Measurements from ENCODE around the gene SEMA3G. TPM values are rescaled to one million over a fixed set of nuclear protein-coding genes. Genes with fewer than 3 reads are reported as not detected.

SEMA3G gene
- total RNA-seq, 5 donors from 2014 or later (not counting 1 experiment from before 2014, with no cell fraction given), result 0.75 to 1.9 (median 1.4) TPM

- Mint-ChIP-seq H3K4me3 (no peak overlapping the region), H3K27me3 (no peaks in the 10 kb centered on the region), H3K27ac (no peak overlapping the region), H3K9me3 (no peaks in the 10 kb centered on the region), H3K4me1 (peaks cover 2 to 8% (median 4%) of the 10 kb centered on the region in 3 donors), H3K36me3 (no peaks in the 10 kb centered on the region)
- Histone ChIP-seq H3K4me1 (ENCODE audit: control insufficient read depth in 1 of 2, extremely low read depth in 1 of 2, insufficient read depth in 2 of 2, low read length in 2 of 2) (peaks cover 0 to 11% of the 10 kb centered on the region in 2 experiments), H3K27me3 (replicated peaks in 1 of 2; ENCODE audit: control insufficient read depth in 2 of 2, extremely low read depth in 1 of 2, insufficient read depth in 2 of 2, low read length in 1 of 2) (peaks cover 0 to 10% of the 10 kb centered on the region in 2 experiments), H3K9me3 (no peaks in the 10 kb centered on the region), H3K27ac (ENCODE audit: low read length) (no peak overlapping the region), H3K36me3 (ENCODE audit: control insufficient read depth in 2 of 2, extremely low read depth in 1 of 2, insufficient read depth in 1 of 2, low read length in 1 of 2) (no peaks in the 10 kb centered on the region), H3K4me3 (ENCODE audit: control insufficient read depth in 1 of 2, extremely low read depth in 1 of 2, low read length in 1 of 2) (no peak overlapping the region)
- ATAC-seq (replicated peaks in 1 of 4) (no peak), DNase-seq (no peak)
- ChIA-PET POLR2A (no interaction called here), CTCF (interaction anchor here in 1 of 2 donors (0.7 kb wide), 1 partner anchor 1829 kb away, joined by 3 read pairs; the partner anchor contains the start of gene CISH)
- 94% methylated on average over 7 of the region's 14 CpGs for WGBS (ENCODE audit: insufficient coverage)
Measured at GRCh38 chr3:52440671-52441070, 4.2 kb downstream of the SEMA3G start.

- H3K9me3 ChIP-seq, result no peaks in the 10 kb centered on the region
- WGBS (ENCODE audit: insufficient coverage), result 92% methylated on average over 11 of the region's 12 CpGs
- no peak overlapping the region for H3K4me3 ChIP-seq (ENCODE audit: control insufficient read depth in 1 of 2, extremely low read depth in 1 of 2, low read length in 1 of 2)
- H3K27me3 Mint-ChIP-seq, result no peaks in the 10 kb centered on the region
- POLR2A ChIA-PET, result no interaction called here
- CTCF ChIA-PET, result no interaction called here
- DNase-seq (no peak), ATAC-seq (replicated peaks in 1 of 4) (no peak)
- no peak overlapping the region for H3K4me3 Mint-ChIP-seq
- peaks cover 0 to 10% of the 10 kb centered on the region in 2 experiments for H3K27me3 ChIP-seq (replicated peaks in 1 of 2; ENCODE audit: control insufficient read depth in 2 of 2, extremely low read depth in 1 of 2, insufficient read depth in 2 of 2, low read length in 1 of 2)
- peaks cover 0 to 9% of the 10 kb centered on the region in 2 experiments for H3K4me1 ChIP-seq (ENCODE audit: control insufficient read depth in 1 of 2, extremely low read depth in 1 of 2, insufficient read depth in 2 of 2, low read length in 2 of 2)
- H3K9me3 Mint-ChIP-seq, result no peaks in the 10 kb centered on the region
- no peak overlapping the region for H3K27ac Mint-ChIP-seq
- H3K36me3 Mint-ChIP-seq, result no peaks in the 10 kb centered on the region
- H3K4me1 Mint-ChIP-seq, result peaks cover 2 to 4% (median 2%) of the 10 kb centered on the region in 3 donors
- H3K27ac ChIP-seq (ENCODE audit: low read length), result no peak overlapping the region
- H3K36me3 ChIP-seq (ENCODE audit: control insufficient read depth in 2 of 2, extremely low read depth in 1 of 2, insufficient read depth in 1 of 2, low read length in 1 of 2), result no peaks in the 10 kb centered on the region
Measured at GRCh38 chr3:52440249-52440551, 4.7 kb downstream of the SEMA3G start.

GRCh38 chr3:52439426-52440248, 5.3 kb downstream of the SEMA3G start:
- Histone ChIP-seq H3K4me1 (ENCODE audit: control insufficient read depth in 1 of 2, extremely low read depth in 1 of 2, insufficient read depth in 2 of 2, low read length in 2 of 2) (peaks cover 0 to 3% of the 10 kb centered on the region in 2 experiments), H3K9me3 (no peaks in the 10 kb centered on the region), H3K27me3 (replicated peaks in 1 of 2; ENCODE audit: control insufficient read depth in 2 of 2, extremely low read depth in 1 of 2, insufficient read depth in 2 of 2, low read length in 1 of 2) (peaks cover 0 to 10% of the 10 kb centered on the region in 2 experiments), H3K27ac (ENCODE audit: low read length) (no peak overlapping the region), H3K4me3 (ENCODE audit: control insufficient read depth in 1 of 2, extremely low read depth in 1 of 2, low read length in 1 of 2) (no peak overlapping the region), H3K36me3 (ENCODE audit: control insufficient read depth in 2 of 2, extremely low read depth in 1 of 2, insufficient read depth in 1 of 2, low read length in 1 of 2) (no peaks in the 10 kb centered on the region)
- Mint-ChIP-seq H3K9me3 (no peaks in the 10 kb centered on the region), H3K36me3 (no peaks in the 10 kb centered on the region), H3K27me3 (no peaks in the 10 kb centered on the region), H3K4me1 (no peaks in the 10 kb centered on the region), H3K27ac (no peak overlapping the region), H3K4me3 (no peak overlapping the region)
- POLR2A ChIA-PET, result no interaction called here
- ATAC-seq (replicated peaks in 1 of 4), result no peak
- WGBS (ENCODE audit: insufficient coverage), result 86% methylated on average over 10 of the region's 16 CpGs
- DNase-seq, result no peak
- CTCF ChIA-PET, result no interaction called here

GRCh38 chr3:52438579-52439425, 6.1 kb downstream of the SEMA3G start:
- POLR2A ChIA-PET, result no interaction called here
- CTCF ChIA-PET, result no interaction called here
- Mint-ChIP-seq H3K9me3 (no peaks in the 10 kb centered on the region), H3K27ac (no peak overlapping the region), H3K27me3 (no peaks in the 10 kb centered on the region), H3K36me3 (no peaks in the 10 kb centered on the region), H3K4me1 (peaks cover 0 to 3% (median 0%) of the 10 kb centered on the region in 3 donors), H3K4me3 (no peak overlapping the region)
- ATAC-seq (replicated peaks in 1 of 4) (no peak), DNase-seq (no peak)
- no peak overlapping the region for H3K4me3 ChIP-seq (ENCODE audit: control insufficient read depth in 1 of 2, extremely low read depth in 1 of 2, low read length in 1 of 2)
- no peaks in the 10 kb centered on the region for H3K9me3 ChIP-seq
- H3K4me1 ChIP-seq (ENCODE audit: control insufficient read depth in 1 of 2, extremely low read depth in 1 of 2, insufficient read depth in 2 of 2, low read length in 2 of 2), result no peaks in the 10 kb centered on the region
- 83% methylated on average over 5 of the region's 9 CpGs for WGBS (ENCODE audit: insufficient coverage)
- no peak overlapping the region for H3K27ac ChIP-seq (ENCODE audit: low read length)
- H3K27me3 ChIP-seq (replicated peaks in 1 of 2; ENCODE audit: control insufficient read depth in 2 of 2, extremely low read depth in 1 of 2, insufficient read depth in 2 of 2, low read length in 1 of 2), result peaks cover 0 to 3% of the 10 kb centered on the region in 2 experiments
- no peaks in the 10 kb centered on the region for H3K36me3 ChIP-seq (ENCODE audit: control insufficient read depth in 2 of 2, extremely low read depth in 1 of 2, insufficient read depth in 1 of 2, low read length in 1 of 2)

GRCh38 chr3:52438104-52438376, 6.9 kb downstream of the SEMA3G start:
- WGBS (ENCODE audit: insufficient coverage), result 78% methylated on average over 5 of the region's 6 CpGs
- no peaks in the 10 kb centered on the region for H3K36me3 Mint-ChIP-seq
- no peaks in the 10 kb centered on the region for H3K36me3 ChIP-seq (ENCODE audit: control insufficient read depth in 2 of 2, extremely low read depth in 1 of 2, insufficient read depth in 1 of 2, low read length in 1 of 2)
- H3K9me3 ChIP-seq, result no peaks in the 10 kb centered on the region
- POLR2A ChIA-PET, result no interaction called here
- H3K4me1 ChIP-seq (ENCODE audit: control insufficient read depth in 1 of 2, extremely low read depth in 1 of 2, insufficient read depth in 2 of 2, low read length in 2 of 2), result no peaks in the 10 kb centered on the region
- H3K9me3 Mint-ChIP-seq, result no peaks in the 10 kb centered on the region
- CTCF ChIA-PET, result no interaction called here
- no peak overlapping the region for H3K4me3 ChIP-seq (ENCODE audit: control insufficient read depth in 1 of 2, extremely low read depth in 1 of 2, low read length in 1 of 2)
- no peak overlapping the region for H3K27ac Mint-ChIP-seq
- ATAC-seq (replicated peaks in 1 of 4), result no peak
- H3K27me3 Mint-ChIP-seq, result no peaks in the 10 kb centered on the region
- H3K27me3 ChIP-seq (replicated peaks in 1 of 2; ENCODE audit: control insufficient read depth in 2 of 2, extremely low read depth in 1 of 2, insufficient read depth in 2 of 2, low read length in 1 of 2), result no peaks in the 10 kb centered on the region
- H3K4me3 Mint-ChIP-seq, result no peak overlapping the region
- H3K27ac ChIP-seq (ENCODE audit: low read length), result no peak overlapping the region
- H3K4me1 Mint-ChIP-seq, result peaks cover 0 to 5% (median 0%) of the 10 kb centered on the region in 3 donors
- DNase-seq, result no peak

GRCh38 chr3:52437326-52438103, 7.4 kb downstream of the SEMA3G start:
- ChIA-PET POLR2A (no interaction called here), CTCF (no interaction called here)
- Mint-ChIP-seq H3K36me3 (no peaks in the 10 kb centered on the region), H3K27me3 (no peaks in the 10 kb centered on the region), H3K4me3 (no peak overlapping the region), H3K27ac (no peak overlapping the region), H3K4me1 (peaks cover 0 to 8% (median 0%) of the 10 kb centered on the region in 3 donors), H3K9me3 (no peaks in the 10 kb centered on the region)
- 95% methylated on average over 13 of the region's 15 CpGs for WGBS (ENCODE audit: insufficient coverage)
- H3K27ac ChIP-seq (ENCODE audit: low read length), result no peak overlapping the region
- ATAC-seq (replicated peaks in 1 of 4) (no peak), DNase-seq (no peak)
- no peak overlapping the region for H3K4me3 ChIP-seq (ENCODE audit: control insufficient read depth in 1 of 2, extremely low read depth in 1 of 2, low read length in 1 of 2)
- H3K27me3 ChIP-seq (replicated peaks in 1 of 2; ENCODE audit: control insufficient read depth in 2 of 2, extremely low read depth in 1 of 2, insufficient read depth in 2 of 2, low read length in 1 of 2), result no peaks in the 10 kb centered on the region
- H3K9me3 ChIP-seq, result no peaks in the 10 kb centered on the region
- H3K4me1 ChIP-seq (ENCODE audit: control insufficient read depth in 1 of 2, extremely low read depth in 1 of 2, insufficient read depth in 2 of 2, low read length in 2 of 2), result no peaks in the 10 kb centered on the region
- no peaks in the 10 kb centered on the region for H3K36me3 ChIP-seq (ENCODE audit: control insufficient read depth in 2 of 2, extremely low read depth in 1 of 2, insufficient read depth in 1 of 2, low read length in 1 of 2)
